Activated T-helper 1 cell treated with Interleukin-2 at 50 U/mL for 16 hours (primary cell): ENCODE measurements around the gene AMPD1.

Experiments used
- DNase-seq: peaks from one replicate; pipeline ENCODE4 v3.0.0-alpha.2; 2020; ENCODE audit warnings: low read depth

The AMPD1 gene

DNA sequence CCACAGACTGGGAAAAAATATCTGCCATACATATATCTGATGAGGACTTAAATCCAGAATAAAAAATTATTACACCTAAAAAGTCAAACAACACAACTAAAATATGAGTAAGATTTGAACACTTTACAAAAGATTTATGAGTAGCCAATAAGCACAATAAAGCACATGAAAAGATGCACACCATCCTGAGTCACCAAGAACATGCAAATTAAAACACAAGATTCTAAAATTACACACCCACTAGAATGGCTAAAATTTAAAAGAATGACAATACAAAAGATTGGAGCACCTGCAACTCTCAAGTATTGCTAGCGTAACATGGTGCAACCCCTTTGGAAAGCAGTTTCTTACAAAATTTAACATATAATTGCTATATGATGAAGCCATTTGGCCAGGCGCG, 56.4 kb downstream of the AMPD1 start:
- no peak for DNase-seq

DNA sequence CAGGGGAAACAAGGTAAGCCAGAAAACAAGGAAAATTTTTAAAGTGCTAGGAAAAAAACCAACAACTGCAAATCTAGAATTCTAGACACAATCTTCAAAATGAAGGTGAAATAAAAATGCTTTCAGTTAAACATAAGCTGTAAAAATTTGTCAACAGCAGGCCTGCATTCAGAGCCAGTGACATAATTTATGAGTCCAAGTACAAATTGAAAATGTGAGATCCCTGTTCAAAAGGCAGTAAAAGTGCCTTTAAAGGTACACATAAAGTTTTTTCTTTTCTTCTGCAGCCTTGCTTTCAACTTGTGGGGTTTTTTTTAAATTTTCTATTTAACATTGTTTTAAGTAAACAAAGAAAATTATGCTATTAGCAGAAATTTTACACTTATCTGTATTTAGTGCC, 62.9 kb downstream of the AMPD1 start:
- DNase-seq, result no peak

DNA sequence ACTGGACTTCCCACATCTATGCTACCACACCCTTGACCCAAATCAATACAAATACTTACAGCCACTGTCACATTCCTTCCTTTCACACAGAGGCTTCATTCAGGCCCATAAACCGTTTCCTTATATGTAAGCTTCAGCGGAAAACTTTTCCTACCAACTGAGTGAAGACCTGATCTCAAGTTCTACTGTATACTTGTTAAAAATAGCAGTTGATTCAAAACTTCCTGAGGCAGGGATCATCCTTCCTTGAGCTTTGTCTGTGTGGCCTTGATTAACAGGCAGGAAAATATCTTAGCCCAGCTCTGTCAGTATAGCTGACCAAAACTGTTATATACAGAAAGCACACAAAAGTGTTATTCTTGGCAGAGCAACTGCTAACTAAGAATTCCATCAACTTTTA, 68.2 kb downstream of the AMPD1 start:
- DNase-seq, result no peak

DNA sequence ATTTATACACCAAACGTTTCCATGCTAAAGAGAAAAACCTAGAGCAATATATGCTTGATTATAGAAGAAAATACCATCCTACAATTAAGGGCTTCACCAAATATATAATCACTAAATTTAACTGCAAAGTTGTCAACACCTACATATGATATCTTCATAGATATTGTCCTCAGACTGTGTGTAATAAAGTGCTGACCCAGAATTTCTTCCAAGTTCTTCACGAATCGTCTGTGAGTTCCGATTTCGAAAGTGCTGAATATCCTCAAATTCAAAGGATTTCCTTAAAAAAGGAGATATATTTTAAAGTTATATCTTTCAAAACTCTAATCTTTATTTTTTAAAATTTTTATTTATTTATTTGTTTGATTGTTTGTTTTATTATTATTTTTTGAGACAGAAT, 72.0 kb downstream of the AMPD1 start:
- no peak for DNase-seq
